ENCODE measurements around the gene DAGLA.

The DAGLA gene

DNA sequence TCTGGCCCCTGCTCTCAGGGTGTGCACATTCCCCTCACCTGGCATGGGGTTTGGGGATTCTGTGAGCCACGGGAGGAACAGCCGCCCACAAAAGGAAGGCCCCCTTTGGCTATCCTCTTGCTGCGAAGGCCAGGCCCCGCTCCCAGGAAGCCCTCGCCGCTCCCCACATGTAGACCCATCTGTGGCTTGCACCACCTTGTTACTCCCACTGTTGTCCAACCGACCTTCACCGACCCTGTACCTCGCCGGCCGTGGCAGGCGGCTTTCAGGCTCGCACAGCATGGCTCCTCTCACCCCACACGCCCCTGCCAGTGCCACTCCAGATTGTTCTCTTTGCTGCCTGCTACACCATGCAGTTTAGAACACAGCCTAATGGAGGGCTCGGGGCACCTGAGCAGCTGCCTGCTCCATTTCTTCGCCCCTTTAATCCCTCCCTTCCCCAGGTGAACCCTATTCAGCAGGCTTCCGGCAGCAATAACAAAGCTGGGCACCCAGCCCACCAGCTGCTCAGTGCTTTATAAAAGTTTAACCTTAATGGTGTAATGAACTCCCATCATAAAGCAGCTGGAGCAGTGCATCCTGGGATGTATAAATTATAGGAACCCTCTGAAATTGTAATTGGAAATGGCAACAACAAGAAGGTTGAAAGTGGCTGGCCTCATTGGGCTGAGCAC is 10.7 kb downstream of the DAGLA start:
- DNase-seq (ENCODE audit: low spot score): no peak

DNA sequence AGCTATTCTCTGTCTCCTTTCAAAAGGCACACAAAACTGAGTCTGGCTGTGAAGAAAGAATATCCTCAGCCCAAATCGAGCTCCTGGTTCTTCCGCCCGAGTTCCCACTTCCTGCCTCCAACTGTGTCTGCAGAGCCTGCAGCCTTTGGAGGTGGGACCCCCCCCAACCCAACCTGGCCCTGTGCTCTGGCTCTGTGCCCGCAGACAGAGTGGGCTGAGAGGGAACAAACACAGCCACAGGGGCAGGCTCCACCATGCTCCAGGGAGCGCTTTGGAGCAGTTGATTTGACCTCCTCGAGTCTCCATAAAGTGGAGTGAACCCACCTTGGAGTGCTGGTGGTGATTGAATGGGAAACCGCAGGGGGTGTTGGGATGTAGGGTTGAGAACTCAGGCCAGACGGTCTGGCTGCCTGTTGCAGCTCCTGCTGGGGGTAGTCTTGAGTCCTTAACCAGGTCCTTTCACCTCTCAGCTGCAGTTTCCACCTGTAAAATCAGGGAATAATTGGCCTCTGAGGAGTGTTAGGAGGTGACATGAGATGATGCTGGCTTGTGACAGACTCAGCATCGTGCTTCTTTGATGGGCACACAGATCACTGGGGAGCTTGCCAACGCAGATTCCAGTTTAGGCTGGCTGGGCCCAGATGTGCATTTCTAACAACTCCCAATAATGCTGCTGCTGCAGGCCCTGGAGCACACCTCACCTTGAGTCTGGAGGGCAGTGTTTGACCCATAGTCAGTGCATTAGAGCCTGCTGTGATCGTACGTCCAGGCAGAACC is 11.4 kb downstream of the DAGLA start:
- DNase-seq (ENCODE audit: low spot score): no peak

DNA sequence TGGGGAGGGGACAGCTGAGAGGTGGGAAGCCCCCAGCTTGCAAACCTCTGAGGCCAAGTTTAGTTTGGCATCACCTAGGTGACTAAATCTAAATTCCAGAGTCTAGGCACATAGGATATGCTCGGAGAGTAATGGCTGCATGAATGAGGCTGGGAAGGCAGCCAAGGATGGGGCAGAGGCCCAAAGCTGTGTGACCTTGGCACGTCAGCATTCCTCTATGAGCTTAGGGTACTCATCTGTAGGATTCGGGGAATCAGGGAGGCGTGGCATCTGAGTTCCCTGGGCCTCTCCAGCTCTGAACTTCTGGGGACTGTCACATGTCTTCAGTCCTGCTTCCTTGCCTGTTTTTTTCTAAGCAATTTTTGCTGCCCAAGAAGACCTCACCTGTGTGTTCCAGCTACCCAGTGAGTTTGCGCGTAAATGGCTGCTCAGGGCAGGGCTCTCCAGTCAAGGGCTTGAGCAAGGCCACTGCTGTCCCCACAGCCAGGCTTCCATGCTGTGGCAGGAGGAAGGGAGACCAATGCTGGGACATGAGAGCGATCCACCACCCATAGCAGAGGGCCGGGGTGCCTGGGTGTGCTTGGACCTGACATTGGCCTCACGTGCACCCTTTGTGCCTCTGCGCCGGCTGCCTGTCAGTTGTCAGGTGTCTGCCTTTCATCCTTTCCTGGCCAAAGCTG is 13.9 kb downstream of the DAGLA start:
- DNase-seq (ENCODE audit: low spot score): no peak

GRCh38 chr11:61694602-61694939 is 14.4 kb downstream of the DAGLA start:
- no peak for DNase-seq (ENCODE audit: low spot score)

- no peak for DNase-seq (ENCODE audit: low spot score)
Observed at GRCh38 chr11:61694946-61695706, 14.9 kb downstream of the DAGLA start.

- DNase-seq (ENCODE audit: low spot score): no peak
Observed at GRCh38 chr11:61695917-61696316, 15.7 kb downstream of the DAGLA start.

DNA sequence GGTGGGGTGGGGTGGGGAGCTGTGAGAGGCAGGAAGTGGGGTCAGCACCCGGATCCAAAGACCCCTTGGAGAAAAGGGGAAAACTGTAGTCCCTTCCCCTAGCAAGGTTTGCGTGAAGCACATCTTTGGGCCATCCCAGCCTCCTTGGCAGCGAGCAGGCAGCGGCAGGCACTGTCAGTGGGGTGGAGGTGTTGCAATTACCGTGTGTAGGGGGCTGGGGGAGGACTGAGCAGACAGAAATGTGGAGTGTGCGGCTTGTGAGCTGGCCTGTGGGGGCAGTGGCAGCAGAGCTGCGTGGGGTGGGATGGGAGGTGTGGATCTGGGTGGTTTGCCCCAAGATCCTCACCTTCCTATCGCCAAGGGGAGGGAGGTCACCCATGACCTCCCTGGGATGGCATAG is 16.4 kb downstream of the DAGLA start:
- DNase-seq (ENCODE audit: low spot score): no peak

GRCh38 chr11:61697078-61697502 is 16.9 kb downstream of the DAGLA start:
- no peak for DNase-seq (ENCODE audit: low spot score)

DNA sequence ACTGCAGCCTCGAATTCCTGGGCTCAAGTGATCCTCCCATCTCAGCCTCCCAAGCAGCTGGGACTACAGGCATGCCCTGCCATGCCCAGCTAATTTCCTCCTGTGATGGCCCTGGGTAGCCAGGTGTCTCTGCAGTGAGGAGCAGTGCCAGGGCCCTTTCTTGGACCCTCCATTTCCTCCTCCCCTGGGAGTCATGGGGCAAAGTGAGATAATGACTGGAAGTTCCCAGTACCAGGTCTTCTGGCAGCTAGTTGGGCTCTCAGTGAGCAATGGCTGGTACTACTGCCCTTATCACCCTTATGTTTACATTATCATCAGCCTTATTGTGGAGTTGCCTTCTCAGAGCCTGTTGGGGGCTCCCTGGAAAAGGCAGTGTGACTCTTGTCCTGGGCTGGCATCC is 17.6 kb downstream of the DAGLA start:
- DNase-seq (ENCODE audit: low spot score): no peak

DNA sequence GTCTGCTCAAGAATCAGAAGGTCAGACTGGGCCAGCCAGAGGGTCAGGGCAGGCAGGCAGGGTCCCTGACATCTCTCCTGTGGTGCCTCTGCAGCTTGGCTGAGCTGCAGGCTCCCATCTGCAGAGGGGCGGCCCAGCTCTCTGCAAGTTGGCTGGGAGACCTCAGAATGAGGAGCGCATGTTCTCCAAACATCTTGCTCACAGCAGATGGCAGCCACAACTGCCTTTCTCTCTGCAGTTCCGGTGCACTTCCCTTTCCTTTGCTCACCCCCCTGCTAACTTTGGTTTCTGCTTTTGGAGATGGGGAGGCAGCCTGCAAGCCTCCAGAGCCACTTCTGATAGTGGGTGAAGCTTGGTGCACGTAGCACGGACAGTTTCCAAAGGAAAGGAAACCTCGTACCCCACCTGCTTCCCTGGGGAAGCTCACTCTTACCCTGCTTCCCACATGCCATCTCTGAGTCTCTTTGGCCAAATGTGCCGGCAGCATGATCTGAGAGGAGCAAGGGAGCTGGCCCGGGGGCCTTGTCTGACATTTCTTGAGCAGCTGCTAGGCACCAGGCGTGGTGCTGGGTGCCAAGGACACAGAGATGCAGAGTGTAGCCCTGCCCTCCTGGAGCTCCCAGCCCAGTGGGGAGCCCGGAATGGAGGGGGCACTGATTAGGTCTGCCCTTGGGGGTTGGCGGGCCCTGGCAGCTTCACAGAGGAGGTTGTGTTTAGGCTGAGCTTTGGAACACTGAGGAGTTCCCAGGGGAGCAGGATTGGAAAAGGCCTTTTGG is 18.2 kb downstream of the DAGLA start:
- no peak for DNase-seq (ENCODE audit: low spot score)

DNA sequence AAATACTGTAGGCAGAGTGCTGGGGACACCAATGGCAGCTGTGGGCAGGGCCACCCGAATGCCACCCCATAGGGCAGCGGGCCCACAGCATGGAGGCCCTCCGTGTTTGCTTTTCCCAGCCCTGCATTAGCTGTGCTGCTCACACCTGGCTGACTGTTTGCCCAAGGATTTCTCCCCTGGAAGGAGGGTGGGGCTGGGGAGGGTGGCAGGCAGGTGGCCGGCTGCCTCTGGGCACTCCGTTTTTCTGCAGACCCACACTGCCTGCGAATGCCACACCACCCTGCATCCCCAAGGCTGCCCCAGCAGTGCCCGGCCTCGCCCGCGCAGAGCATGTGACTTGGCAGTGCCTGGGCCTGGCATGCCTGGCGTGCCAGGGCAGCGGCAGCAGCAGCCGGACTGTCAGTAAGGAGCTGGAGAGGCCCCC is 19.6 kb downstream of the DAGLA start:
- no peak for DNase-seq (ENCODE audit: low spot score)

DNA sequence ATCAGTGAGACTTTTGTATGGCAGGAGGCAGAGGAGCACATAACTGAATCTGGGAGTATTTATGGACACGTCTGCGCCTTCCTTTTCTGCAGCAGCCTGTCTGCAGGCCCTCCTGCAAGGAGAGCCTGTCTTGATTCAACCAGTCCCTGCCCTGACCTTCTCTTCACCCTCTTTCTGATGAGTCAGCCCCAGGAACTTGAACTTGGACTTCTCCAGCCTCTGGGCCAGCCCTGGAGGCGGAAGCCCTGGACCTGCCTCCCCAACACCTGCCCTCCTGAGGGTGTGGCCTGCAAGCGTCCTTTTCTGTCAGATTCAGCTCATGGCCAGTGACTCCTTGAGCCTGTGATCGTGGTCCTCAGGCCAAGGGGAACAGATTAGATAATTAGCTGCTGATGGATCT is 20.0 kb downstream of the DAGLA start:
- no peak for DNase-seq (ENCODE audit: low spot score)

DNA sequence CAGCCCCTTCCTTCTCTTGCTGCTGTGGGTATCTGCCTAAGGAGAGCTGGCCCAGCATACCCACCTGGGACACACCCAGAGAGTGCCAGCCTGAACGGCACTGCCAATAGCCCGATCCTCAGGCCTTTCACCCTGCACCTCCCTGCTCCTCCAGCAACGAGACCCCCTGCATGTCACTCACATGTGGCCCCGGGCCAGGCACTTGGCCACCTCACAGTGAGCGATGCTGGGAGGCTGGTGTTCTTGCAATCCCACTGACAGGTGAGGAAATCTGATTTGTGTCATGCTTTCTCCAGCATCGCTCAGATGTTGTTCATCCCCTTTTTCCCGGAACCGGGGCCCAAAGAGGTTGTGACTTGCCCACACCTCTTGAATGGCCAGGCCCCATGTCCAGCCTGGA is 20.5 kb downstream of the DAGLA start:
- no peak for DNase-seq (ENCODE audit: low spot score)

- DNase-seq (ENCODE audit: low spot score): no peak
Observed at GRCh38 chr11:61701242-61701886, 21.2 kb downstream of the DAGLA start.

- no peak for DNase-seq (ENCODE audit: low spot score)
Observed at GRCh38 chr11:61702701-61703312, 22.6 kb downstream of the DAGLA start.

GRCh38 chr11:61704838-61705237 is 24.6 kb downstream of the DAGLA start:
- DNase-seq (ENCODE audit: low spot score): no peak

GRCh38 chr11:61706452-61707400 is 26.5 kb downstream of the DAGLA start:
- no peak for DNase-seq (ENCODE audit: low spot score)

GRCh38 chr11:61707574-61707973 is 27.4 kb downstream of the DAGLA start:
- no peak for DNase-seq (ENCODE audit: low spot score)

DNA sequence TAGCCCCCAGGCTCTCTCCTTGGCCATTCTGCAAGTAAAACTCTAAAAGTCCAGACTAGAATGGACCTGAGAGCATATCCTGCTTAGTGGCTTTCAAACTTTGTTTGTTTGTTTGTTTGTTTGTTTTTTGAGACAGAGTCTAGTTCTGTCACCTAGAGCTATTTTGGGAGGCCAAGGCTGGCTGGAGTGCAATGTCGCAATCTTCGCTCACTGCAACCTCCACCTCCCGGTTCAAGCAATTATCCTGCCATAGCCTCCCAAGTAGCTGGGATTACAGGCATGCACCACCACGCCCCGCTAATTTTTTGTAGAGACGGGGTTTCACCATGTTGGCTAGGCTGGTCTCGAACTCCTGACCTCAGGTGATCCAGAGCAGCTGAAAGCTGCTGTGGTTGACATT is 28.9 kb downstream of the DAGLA start:
- no peak for DNase-seq (ENCODE audit: low spot score)

- DNase-seq (ENCODE audit: low spot score): no peak
Observed at GRCh38 chr11:61709572-61709971, 29.4 kb downstream of the DAGLA start.
